ENCODE data around the gene QKI. TPM values are rescaled to one million over a fixed set of nuclear protein-coding genes. Genes with fewer than 3 reads are reported as not detected.
"Not testable (repeated sequence)": the region's sequence is repeated elsewhere in the genome, so short reads cannot be mapped to it uniquely, and the experiment has no call there.

The QKI gene
- total RNA-seq, 1 experiment from 2014 or later, result 0.04 TPM

DNA sequence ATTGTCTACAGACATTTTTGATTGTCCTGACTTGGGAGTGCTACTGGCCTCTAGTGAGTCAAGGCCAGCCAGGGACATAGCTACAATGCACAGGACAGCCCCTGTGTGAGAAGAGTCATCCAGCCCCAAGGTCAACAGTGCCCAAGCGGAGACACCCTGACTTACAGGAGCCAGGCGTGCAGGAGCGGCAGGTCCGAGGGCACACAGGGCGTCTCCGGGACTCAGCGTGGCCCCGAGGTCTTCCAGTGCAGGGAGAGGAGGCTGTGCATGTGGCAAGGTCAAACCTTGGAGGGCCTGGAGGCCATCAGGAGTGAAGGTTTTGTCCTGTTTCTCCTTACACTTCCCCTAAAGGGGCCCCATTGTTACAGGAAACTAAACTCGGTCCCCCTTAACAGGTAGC lies 41.3 kb upstream of the QKI start:
- Histone ChIP-seq H3K4me1 (ENCODE audit: low read length) (no peaks in the 10 kb centered on the region), H3K79me2 (ENCODE audit: low read length) (no peaks in the 10 kb centered on the region), H4K20me1 (ENCODE audit: insufficient read depth, low read depth, low read length) (no peaks in the 10 kb centered on the region), H3K4me3 (ENCODE audit: low read length) (no peak overlapping the region), H3K27me3 (ENCODE audit: low read length) (no peaks in the 10 kb centered on the region), H3K9me2 (replicated peaks; ENCODE audit: insufficient read depth, low read length) (no peaks in the 10 kb centered on the region), H3K4me2 (ENCODE audit: low read depth, low read length, poor library complexity, severe bottlenecking) (no peak overlapping the region), H3K9me3 (ENCODE audit: low read length) (peaks cover 3% of the 10 kb centered on the region; the same call in 1 of the 2 replicates), H2AFZ (ENCODE audit: low read length) (no peak overlapping the region), H3K27ac (ENCODE audit: low read length) (no peak overlapping the region), H3K9ac (ENCODE audit: low read length) (no peak overlapping the region), H3K36me3 (ENCODE audit: insufficient read depth, low read length) (no peaks in the 10 kb centered on the region)
- DNase-seq, result no peak

DNA sequence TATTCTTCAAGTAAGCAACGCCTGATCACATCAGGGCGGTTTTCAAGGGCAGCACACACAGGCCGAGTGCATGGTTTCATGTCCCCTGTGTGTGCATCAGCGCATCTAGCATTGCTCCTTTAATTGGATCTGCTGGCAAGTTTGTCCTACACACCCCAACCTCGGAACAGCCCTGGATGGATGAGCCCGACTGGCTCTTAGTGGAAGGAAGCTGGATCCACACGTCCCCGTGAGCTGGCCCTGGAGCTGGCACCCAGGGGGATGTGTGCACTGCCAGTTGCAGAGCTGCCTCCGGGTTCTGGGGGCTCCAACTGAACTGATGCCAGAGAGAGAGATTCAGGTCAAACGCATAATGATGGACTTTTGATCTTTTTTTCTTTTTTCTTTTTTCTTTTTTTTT lies 39.2 kb upstream of the QKI start:
- Histone ChIP-seq H3K9ac (ENCODE audit: low read length) (no peak overlapping the region), H4K20me1 (ENCODE audit: insufficient read depth, low read depth, low read length) (no peaks in the 10 kb centered on the region), H3K79me2 (ENCODE audit: low read length) (no peaks in the 10 kb centered on the region), H3K4me2 (ENCODE audit: low read depth, low read length, poor library complexity, severe bottlenecking) (no peak overlapping the region), H3K9me2 (replicated peaks; ENCODE audit: insufficient read depth, low read length) (no peaks in the 10 kb centered on the region), H3K27me3 (ENCODE audit: low read length) (no peaks in the 10 kb centered on the region), H3K4me1 (ENCODE audit: low read length) (no peaks in the 10 kb centered on the region), H3K27ac (ENCODE audit: low read length) (no peak overlapping the region), H3K36me3 (ENCODE audit: insufficient read depth, low read length) (no peaks in the 10 kb centered on the region), H3K9me3 (ENCODE audit: low read length) (peaks cover 3% of the 10 kb centered on the region; the same call in 1 of the 2 replicates), H2AFZ (ENCODE audit: low read length) (no peak overlapping the region), H3K4me3 (ENCODE audit: low read length) (no peak overlapping the region)
- DNase-seq, result no peak

DNA sequence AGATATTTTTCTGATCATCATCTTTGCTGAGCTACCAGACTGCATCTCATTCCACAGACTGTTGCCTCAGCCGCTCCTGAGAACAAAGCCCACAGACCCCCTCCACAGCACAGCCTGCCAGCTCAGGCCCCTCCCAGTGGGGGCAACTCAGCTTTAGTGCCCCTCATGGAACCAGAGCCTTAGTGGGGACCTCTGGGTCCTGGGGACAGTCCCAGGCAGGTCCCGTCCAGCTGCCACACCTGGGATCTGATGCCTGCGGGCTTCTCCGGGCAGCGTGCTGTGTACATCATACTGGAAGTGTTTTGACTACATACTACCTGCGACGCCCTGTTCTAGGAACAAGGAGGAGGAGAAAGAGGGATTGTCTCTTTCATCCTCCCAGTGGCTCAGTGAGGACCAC lies 38.3 kb upstream of the QKI start:
- DNase-seq, result no peak
- H3K4me3 ChIP-seq (ENCODE audit: low read length), result no peak overlapping the region
- no peaks in the 10 kb centered on the region for H3K27me3 ChIP-seq (ENCODE audit: low read length)
- no peaks in the 10 kb centered on the region for H3K4me1 ChIP-seq (ENCODE audit: low read length)
- H3K4me2 ChIP-seq (ENCODE audit: low read depth, low read length, poor library complexity, severe bottlenecking), result no peak overlapping the region
- peaks cover 3% of the 10 kb centered on the region; the same call in 1 of the 2 replicates for H3K9me3 ChIP-seq (ENCODE audit: low read length)
- no peak overlapping the region for H2AFZ ChIP-seq (ENCODE audit: low read length)
- H3K79me2 ChIP-seq (ENCODE audit: low read length), result no peaks in the 10 kb centered on the region
- no peak overlapping the region for H3K27ac ChIP-seq (ENCODE audit: low read length)
- H4K20me1 ChIP-seq (ENCODE audit: insufficient read depth, low read depth, low read length), result no peaks in the 10 kb centered on the region
- H3K9ac ChIP-seq (ENCODE audit: low read length), result no peak overlapping the region
- no peaks in the 10 kb centered on the region for H3K36me3 ChIP-seq (ENCODE audit: insufficient read depth, low read length)
- H3K9me2 ChIP-seq (replicated peaks; ENCODE audit: insufficient read depth, low read length), result no peaks in the 10 kb centered on the region

DNA sequence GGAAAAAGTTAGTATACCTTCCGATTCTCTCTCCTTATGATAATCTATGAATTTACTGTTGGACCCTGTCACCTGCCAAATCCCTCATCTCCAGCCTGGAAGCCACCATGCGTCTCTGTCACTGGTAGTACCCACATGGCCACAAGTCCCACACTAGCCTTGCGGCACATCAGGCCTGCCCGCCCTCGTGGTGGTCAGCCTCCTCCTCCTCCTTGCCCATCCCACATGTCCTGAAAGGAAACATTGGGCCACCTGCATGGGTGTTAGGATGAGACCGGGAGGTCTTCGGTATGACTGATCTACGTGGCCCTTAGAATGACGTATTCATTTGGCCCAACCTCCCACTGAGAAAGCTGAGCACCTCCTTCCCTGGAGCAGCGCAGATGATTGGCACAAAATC lies 37.0 kb upstream of the QKI start:
- Histone ChIP-seq H2AFZ (ENCODE audit: low read length) (no peak overlapping the region), H3K79me2 (ENCODE audit: low read length) (no peaks in the 10 kb centered on the region), H3K4me1 (ENCODE audit: low read length) (no peaks in the 10 kb centered on the region), H3K9me3 (ENCODE audit: low read length) (peaks cover 3% of the 10 kb centered on the region; the same call in 1 of the 2 replicates), H3K4me2 (ENCODE audit: low read depth, low read length, poor library complexity, severe bottlenecking) (no peak overlapping the region), H3K36me3 (ENCODE audit: insufficient read depth, low read length) (no peaks in the 10 kb centered on the region), H3K9me2 (replicated peaks; ENCODE audit: insufficient read depth, low read length) (no peaks in the 10 kb centered on the region), H3K9ac (ENCODE audit: low read length) (no peak overlapping the region), H4K20me1 (ENCODE audit: insufficient read depth, low read depth, low read length) (no peaks in the 10 kb centered on the region), H3K27ac (ENCODE audit: low read length) (no peak overlapping the region), H3K4me3 (ENCODE audit: low read length) (no peak overlapping the region), H3K27me3 (ENCODE audit: low read length) (no peaks in the 10 kb centered on the region)
- no peak for DNase-seq

DNA sequence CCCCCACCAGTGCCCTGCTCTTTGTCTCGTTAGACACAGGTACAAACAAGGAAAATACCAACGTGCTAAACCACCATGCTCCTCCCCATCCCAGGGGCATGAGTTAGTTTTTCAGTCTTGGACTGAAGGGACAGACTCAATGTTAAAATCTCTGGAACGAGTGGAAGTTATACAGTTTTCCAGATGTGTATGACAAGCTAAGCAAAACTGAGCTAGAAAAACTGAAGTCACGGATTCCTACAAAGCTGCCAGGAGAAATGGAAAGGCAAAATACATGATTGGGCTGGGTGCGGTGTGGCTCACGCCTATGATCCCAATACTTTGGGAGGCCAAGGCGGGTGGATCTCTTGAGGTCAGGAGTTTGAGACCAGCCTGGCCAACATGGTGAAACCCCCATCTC lies 34.3 kb upstream of the QKI start:
- Histone ChIP-seq H3K27me3 (ENCODE audit: low read length) (no peaks in the 10 kb centered on the region), H3K79me2 (ENCODE audit: low read length) (no peaks in the 10 kb centered on the region), H3K36me3 (ENCODE audit: insufficient read depth, low read length) (no peaks in the 10 kb centered on the region), H3K4me3 (ENCODE audit: low read length) (no peak overlapping the region), H3K4me1 (ENCODE audit: low read length) (no peaks in the 10 kb centered on the region), H3K9me3 (ENCODE audit: low read length) (peaks cover 3% of the 10 kb centered on the region; the same call in 1 of the 2 replicates), H3K27ac (ENCODE audit: low read length) (no peak overlapping the region), H2AFZ (ENCODE audit: low read length) (no peak overlapping the region), H3K9ac (ENCODE audit: low read length) (no peak overlapping the region), H3K9me2 (replicated peaks; ENCODE audit: insufficient read depth, low read length) (no peaks in the 10 kb centered on the region), H3K4me2 (ENCODE audit: low read depth, low read length, poor library complexity, severe bottlenecking) (no peak overlapping the region), H4K20me1 (ENCODE audit: insufficient read depth, low read depth, low read length) (no peaks in the 10 kb centered on the region)
- DNase-seq, result no peak

DNA sequence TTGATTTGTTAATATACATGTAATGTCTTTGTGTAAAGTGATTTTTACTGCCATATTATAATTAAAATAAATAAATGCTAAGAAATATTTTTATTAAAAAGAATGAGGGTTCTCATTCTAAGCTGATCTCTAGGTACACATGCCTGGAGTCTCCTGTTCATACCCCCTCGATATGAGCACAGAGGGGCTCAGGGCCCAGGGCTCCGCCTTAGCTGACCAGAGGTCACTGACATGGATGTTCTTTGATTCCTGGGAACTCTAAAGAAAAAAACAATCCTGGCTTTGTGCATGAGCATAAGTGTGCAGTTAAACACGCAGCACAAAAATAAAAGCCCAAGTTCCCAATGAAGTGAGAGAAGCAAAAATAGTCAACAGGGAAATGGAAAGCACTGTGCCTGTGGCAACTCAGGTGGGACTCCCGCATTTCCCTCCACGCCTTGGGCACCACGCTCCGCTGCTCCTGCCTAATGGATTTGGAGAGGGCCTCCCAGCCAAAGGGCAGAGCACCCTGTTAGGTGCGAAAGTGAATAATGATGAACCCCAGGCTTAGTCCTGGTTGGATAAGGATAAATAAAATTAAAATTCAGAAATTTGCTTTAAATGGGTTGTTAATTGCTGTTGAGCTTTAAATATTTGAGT lies 33.3 kb upstream of the QKI start:
- no peak overlapping the region for H3K4me2 ChIP-seq (ENCODE audit: low read depth, low read length, poor library complexity, severe bottlenecking)
- H3K79me2 ChIP-seq (ENCODE audit: low read length), result no peaks in the 10 kb centered on the region
- H3K9me2 ChIP-seq (replicated peaks; ENCODE audit: insufficient read depth, low read length), result no peaks in the 10 kb centered on the region
- no peaks in the 10 kb centered on the region for H3K27me3 ChIP-seq (ENCODE audit: low read length)
- H3K27ac ChIP-seq (ENCODE audit: low read length), result no peak overlapping the region
- H3K9ac ChIP-seq (ENCODE audit: low read length), result no peak overlapping the region
- H3K36me3 ChIP-seq (ENCODE audit: insufficient read depth, low read length), result no peaks in the 10 kb centered on the region
- DNase-seq, result no peak
- no peak overlapping the region for H2AFZ ChIP-seq (ENCODE audit: low read length)
- peaks cover 3% of the 10 kb centered on the region; the same call in 1 of the 2 replicates for H3K9me3 ChIP-seq (ENCODE audit: low read length)
- no peaks in the 10 kb centered on the region for H3K4me1 ChIP-seq (ENCODE audit: low read length)
- H3K4me3 ChIP-seq (ENCODE audit: low read length), result no peak overlapping the region
- no peaks in the 10 kb centered on the region for H4K20me1 ChIP-seq (ENCODE audit: insufficient read depth, low read depth, low read length)

DNA sequence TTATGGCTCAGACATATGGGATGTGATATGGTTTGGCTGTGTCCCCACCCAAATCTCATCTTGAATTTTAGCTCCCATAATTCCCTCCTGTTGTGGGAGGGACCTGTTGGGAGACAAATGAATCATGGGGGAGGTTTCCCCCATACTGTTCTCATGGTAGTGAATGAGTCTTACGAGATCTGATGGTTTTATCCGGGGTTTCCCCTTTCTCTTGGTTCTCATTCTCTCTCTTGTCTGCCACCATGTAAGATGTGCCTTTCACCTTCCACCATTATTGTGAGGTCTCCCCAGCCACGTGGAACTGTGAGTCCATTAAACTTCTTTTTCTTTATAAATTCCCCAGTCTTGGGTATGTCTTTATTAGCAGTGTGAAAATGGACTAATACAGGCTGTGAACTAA lies 31.1 kb upstream of the QKI start:
- not testable (repeated sequence) for H3K27me3 ChIP-seq (ENCODE audit: low read length); H2AFZ ChIP-seq (ENCODE audit: low read length); DNase-seq; H3K9ac ChIP-seq (ENCODE audit: low read length); H3K27ac ChIP-seq (ENCODE audit: low read length); H3K79me2 ChIP-seq (ENCODE audit: low read length); H4K20me1 ChIP-seq (ENCODE audit: insufficient read depth, low read depth, low read length); H3K4me1 ChIP-seq (ENCODE audit: low read length); H3K9me2 ChIP-seq (replicated peaks; ENCODE audit: insufficient read depth, low read length); H3K9me3 ChIP-seq (ENCODE audit: low read length); H3K36me3 ChIP-seq (ENCODE audit: insufficient read depth, low read length); H3K4me3 ChIP-seq (ENCODE audit: low read length); H3K4me2 ChIP-seq (ENCODE audit: low read depth, low read length, poor library complexity, severe bottlenecking)

DNA sequence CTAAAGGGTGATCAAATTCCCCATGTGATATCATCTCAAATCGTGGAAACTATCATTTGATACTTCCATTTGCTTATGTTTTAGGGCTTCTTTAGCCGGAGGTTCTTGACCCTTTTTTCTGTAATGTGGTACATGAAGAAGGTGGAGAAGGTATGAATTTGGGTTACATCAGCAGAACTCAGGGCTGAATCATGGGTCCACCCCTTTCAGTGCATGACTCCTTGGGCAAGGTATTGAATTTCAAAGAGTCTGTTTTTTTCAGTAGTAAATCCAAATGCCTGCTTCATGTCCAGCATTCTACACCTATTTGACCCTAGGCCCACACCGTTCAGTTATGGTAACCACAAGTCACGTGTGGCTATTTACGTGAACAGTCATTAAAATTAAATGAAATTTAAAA lies 30.6 kb upstream of the QKI start:
- H2AFZ ChIP-seq (ENCODE audit: low read length), result no peak overlapping the region
- no peak for DNase-seq
- no peak overlapping the region for H3K4me3 ChIP-seq (ENCODE audit: low read length)
- H3K9me3 ChIP-seq (ENCODE audit: low read length), result no peaks in the 10 kb centered on the region; the same call in 1 of the 2 replicates
- no peaks in the 10 kb centered on the region for H3K27me3 ChIP-seq (ENCODE audit: low read length)
- H3K27ac ChIP-seq (ENCODE audit: low read length), result no peak overlapping the region
- no peaks in the 10 kb centered on the region for H3K9me2 ChIP-seq (replicated peaks; ENCODE audit: insufficient read depth, low read length)
- H3K4me2 ChIP-seq (ENCODE audit: low read depth, low read length, poor library complexity, severe bottlenecking), result no peak overlapping the region
- no peaks in the 10 kb centered on the region for H4K20me1 ChIP-seq (ENCODE audit: insufficient read depth, low read depth, low read length)
- no peaks in the 10 kb centered on the region for H3K79me2 ChIP-seq (ENCODE audit: low read length)
- no peak overlapping the region for H3K9ac ChIP-seq (ENCODE audit: low read length)
- no peaks in the 10 kb centered on the region for H3K4me1 ChIP-seq (ENCODE audit: low read length)
- no peaks in the 10 kb centered on the region for H3K36me3 ChIP-seq (ENCODE audit: insufficient read depth, low read length)
